NK-92 (cell line): ENCODE results near the gene FBXW12.
A peak's percentile ranks its signal among the peaks of the same experiment; 100 is the strongest.

Experiments used
- DNase-seq: peaks from one replicate; lab custom pipeline; 2025; ENCODE audit not compliant: unreplicated experiment; lab: John Stamatoyannopoulos, UW

Gene FBXW12

GRCh38 chr3:48434591-48435222 lies 62.7 kb downstream of the FBXW12 start:
- no peak for DNase-seq

- DNase-seq = no peak
These were observed 63.2 kb downstream of the FBXW12 start for GRCh38 chr3:48435223-48435595.

GRCh38 chr3:48435774-48436476 lies 63.9 kb downstream of the FBXW12 start:
- DNase-seq = no peak

GRCh38 chr3:48436477-48436787 lies 64.4 kb downstream of the FBXW12 start:
- DNase-seq = no peak

GRCh38 chr3:48436855-48437254 lies 64.8 kb downstream of the FBXW12 start:
- no peak for DNase-seq

DNA sequence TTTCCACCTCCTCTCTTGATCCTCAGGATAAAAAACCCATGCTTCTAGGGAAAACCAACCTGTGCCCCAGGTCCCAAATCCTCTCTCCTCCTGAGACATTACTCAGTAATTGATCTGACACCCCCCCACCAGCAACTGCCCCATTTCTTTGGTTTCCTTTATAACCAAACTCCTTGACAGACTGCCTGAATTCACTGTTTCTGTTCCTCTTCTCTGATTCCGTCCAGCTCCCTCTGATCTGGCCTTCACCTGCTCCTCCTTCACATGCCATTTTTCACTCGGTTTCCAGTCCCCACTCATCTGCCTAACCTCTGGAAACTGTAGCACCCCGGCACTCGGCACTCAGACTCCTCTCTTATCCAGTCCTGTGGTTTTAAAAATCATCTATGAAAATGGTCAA lies 65.8 kb downstream of the FBXW12 start:
- DNase-seq = no peak

- peak; percentile 88 for DNase-seq
These were observed 68.0 kb downstream of the FBXW12 start, which contains the start of the genes CCDC51 and TMA7 for GRCh38 chr3:48439820-48440589. Gene CCDC51 (minus strand): TSS chr3:48440119. CDS start chr3:48435128, 4,991 bp downstream. Gene TMA7 (plus strand): TSS chr3:48440257. CDS start chr3:48440297, 40 bp downstream.

DNA sequence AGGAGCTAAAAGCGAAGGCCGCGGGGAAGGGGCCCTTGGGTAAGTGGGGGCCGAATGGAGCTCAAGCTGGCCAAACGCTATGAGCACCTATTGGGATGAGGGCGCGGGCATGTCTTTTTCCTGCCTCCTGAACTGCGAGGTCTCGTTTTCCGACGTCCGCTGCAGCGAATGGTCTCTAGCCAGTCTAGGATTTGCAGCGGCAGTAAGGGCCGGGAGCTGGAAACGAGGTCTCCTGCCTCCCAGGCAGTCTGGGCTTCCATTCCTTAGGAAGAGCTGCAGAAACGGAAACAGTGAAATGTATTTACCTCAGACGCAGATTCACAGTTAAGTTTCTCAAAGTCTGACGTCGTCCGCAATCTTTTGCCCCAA lies 68.6 kb downstream of the FBXW12 start:
- no peak for DNase-seq

DNA sequence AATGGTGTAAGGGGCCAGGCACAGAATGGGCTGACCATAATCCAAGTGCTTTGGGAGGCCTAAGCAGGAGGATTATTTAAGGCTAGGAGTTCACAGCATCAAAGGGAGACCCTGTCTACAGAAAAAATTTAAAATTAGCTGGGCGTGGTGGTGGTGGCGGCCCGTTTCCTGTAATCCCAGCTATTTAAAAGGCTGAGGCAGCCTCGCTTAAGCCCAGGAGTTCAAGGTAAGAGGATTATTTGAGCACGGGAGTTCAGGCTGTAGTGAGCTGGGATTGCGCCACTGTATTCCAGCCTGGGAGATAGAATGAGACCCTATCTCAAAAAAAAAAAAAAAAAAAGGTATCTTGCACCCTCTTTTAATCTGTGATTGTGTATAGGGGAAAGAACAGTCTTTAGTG lies 69.9 kb downstream of the FBXW12 start:
- no peak for DNase-seq
